Heart left ventricle (tissue), 13 donors: ENCODE data around the gene PIGT.

Source experiments
- CTCF ChIP-seq, 12 donors: fragments of 200-600 bp; sonication (generic) in 4 of 12; IDR thresholded peaks; one replicate each; pipeline versions ENCODE4 v1.5.0 to v1.8.0; 2018 to 2022; ENCODE audit warnings: antibody characterized with exemption in 12 of 12, mild to moderate bottlenecking in 5 of 12
- POLR2A ChIP-seq, 2 donors: fragments of 450-650 bp; IDR thresholded peaks; one replicate each; pipeline ENCODE4 v1.6.1; 2017; ENCODE audit warnings: antibody characterized with exemption in 2 of 2, mild to moderate bottlenecking in 2 of 2, moderate library complexity in 2 of 2
- donor health status: ischemic (EF 13 %, LVEDD 7.1; RV severe dilation, severe dysfunction).
- donor health status: DM: no; HTN: yes; CAD: no.
- donor health status: DM: no; HTN: no; CAD: no.
- donor health status: ischemic (EF 25% LVEDD 6.9; RV normal size, moderate dysfunction).
- donor health status: ischemic (EF 25% LVEDD 5.7; RV mildly dilated, moderate dysfunction).
- donor health status: ischemic (EF 35%, LVEDD 5.7; RV mildly dilated, moderate dysfunction).
- donor health status: nonischemic (EF 11% LVEDD 7.7; RV severe dilation, severe dysfunction).
- donor health status: DM: yes; HTN: yes; CAD: no.
- donor health status: PGD.
- donor health status: ischemic (EF 29% LVEDD 5.4; RV normal size, mild dysfunction).
- donor health status: nonischemic (EF 23%, LVEDD 6.1; RV moderate dilation, normal function).

GRCh38 chr20:45459606-45460005 lies 43.7 kb downstream of the PIGT start:
- no peak for TF ChIP-seq CTCF (IDR thresholded peaks at IDR 0.05)
- TF ChIP-seq POLR2A (IDR thresholded peaks at IDR 0.05) = no peak
